Right lobe of liver (tissue), 4 donors: ENCODE results near the gene ARHGAP12.

Source experiments
- POLR2A ChIP-seq: fragments of 450-650 bp; IDR thresholded peaks from one replicate; pipeline ENCODE4 v1.6.1; 2017; ENCODE audit warnings: antibody characterized with exemption, mild to moderate bottlenecking
- TF ChIP-seq, protein P1 (sequence below), 4 donors: fragments of 200-600 bp in 3 of 4; fragments of 450-650 bp in 1 of 4; IDR thresholded peaks; one replicate each; pipeline versions ENCODE4 v1.5.1 to v1.8.0; 2016 to 2022; ENCODE audit warnings: antibody characterized with exemption in 4 of 4, mild to moderate bottlenecking in 2 of 4
- donor health status: DM: no; HTN: no; CAD: no.
- donor health status: DM: no; HTN: no; CAD: no.
- donor health status: DM: no; HTN: yes; CAD: no.

DNA sequence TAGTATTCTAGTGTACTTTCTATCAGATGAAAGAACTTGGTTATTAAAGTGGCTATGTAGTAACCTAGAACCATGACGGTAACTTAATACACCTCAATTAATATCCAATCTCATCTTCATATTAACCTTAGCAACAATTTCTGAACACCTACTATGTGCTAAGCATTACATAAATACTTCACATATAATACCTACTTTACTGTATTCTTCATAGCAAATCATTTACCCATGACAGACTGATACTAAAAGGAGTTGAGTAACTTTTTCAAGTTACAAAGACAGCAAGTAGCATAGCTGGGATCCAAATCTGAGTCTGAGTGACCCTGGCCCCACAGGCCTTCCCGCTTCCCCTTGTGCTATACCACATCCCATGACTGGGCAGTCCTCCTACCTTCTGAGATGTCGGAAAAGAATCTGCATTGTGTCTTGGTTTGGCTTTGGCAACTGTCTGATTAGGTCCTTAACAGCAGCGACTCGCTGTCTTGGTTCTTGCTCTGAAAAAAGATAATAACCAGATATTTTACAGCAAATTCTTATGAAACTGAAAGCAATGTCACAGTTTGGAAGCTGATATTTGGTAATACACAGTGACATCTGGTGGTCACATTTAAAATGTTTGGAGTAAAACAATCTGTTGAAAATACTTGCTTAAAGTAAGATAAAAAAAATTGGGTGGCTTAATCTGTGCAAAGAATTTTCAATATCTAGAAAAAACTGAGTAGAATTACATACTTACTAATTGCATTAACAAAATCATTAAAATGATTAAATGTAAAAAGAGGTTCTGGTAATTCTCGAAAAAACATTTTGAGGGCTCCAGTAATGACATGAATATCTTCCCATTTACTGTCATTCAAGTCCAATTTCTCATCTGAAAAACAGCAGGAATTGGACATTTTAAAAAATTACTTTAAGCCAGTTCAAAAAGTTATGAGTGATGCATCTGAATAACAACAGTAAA is 120.1 kb downstream of the ARHGAP12 start:
- TF ChIP-seq, protein P1, sequence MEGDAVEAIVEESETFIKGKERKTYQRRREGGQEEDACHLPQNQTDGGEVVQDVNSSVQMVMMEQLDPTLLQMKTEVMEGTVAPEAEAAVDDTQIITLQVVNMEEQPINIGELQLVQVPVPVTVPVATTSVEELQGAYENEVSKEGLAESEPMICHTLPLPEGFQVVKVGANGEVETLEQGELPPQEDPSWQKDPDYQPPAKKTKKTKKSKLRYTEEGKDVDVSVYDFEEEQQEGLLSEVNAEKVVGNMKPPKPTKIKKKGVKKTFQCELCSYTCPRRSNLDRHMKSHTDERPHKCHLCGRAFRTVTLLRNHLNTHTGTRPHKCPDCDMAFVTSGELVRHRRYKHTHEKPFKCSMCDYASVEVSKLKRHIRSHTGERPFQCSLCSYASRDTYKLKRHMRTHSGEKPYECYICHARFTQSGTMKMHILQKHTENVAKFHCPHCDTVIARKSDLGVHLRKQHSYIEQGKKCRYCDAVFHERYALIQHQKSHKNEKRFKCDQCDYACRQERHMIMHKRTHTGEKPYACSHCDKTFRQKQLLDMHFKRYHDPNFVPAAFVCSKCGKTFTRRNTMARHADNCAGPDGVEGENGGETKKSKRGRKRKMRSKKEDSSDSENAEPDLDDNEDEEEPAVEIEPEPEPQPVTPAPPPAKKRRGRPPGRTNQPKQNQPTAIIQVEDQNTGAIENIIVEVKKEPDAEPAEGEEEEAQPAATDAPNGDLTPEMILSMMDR (IDR thresholded peaks at IDR 0.05): peak; percentile 56 to 65 (median 60)
- TF ChIP-seq POLR2A: no peak
